Activated gamma-delta T cell (primary cell): Measurements from ENCODE around the gene BPIFB2.

Experiments
- DNase-seq: peaks from one replicate; lab custom pipeline; 2025; lab: John Stamatoyannopoulos, UW

Gene BPIFB2

GRCh38 chr20:32984631-32985354 lies 22.7 kb upstream of the BPIFB2 start:
- no peak for DNase-seq

GRCh38 chr20:32985596-32985995 lies 21.9 kb upstream of the BPIFB2 start:
- no peak for DNase-seq

DNA sequence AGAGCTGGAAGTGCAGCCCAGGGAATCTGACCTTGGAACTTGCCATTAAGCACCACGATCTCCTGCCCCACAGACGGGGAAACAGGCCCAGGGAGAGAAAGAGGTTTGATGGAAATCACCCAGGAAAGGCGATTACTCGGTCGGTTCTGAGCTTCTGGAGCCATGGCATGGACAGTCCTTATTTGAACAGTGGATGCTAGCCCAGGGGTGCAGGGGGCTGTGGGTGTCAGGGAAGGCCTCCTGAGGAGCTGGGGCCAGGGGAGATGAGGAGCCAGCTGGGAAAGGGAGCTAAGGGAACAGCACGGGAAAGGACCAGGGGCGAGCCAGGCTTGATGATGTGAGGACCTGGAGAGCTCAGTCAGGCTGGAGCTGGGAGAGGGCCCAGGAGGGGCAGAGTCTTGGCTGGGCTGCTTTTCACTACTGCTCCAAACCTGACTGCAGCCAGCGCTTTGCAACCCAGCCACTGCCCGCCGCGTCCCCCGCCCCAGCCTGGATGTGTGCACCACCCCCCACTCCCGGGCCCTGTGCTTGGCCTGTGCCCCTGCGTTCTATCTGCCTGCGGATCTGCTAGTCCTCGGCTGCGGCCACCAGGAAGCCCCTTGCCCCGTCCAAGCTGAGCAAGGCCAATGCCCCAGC lies 21.1 kb upstream of the BPIFB2 start:
- DNase-seq = no peak

DNA sequence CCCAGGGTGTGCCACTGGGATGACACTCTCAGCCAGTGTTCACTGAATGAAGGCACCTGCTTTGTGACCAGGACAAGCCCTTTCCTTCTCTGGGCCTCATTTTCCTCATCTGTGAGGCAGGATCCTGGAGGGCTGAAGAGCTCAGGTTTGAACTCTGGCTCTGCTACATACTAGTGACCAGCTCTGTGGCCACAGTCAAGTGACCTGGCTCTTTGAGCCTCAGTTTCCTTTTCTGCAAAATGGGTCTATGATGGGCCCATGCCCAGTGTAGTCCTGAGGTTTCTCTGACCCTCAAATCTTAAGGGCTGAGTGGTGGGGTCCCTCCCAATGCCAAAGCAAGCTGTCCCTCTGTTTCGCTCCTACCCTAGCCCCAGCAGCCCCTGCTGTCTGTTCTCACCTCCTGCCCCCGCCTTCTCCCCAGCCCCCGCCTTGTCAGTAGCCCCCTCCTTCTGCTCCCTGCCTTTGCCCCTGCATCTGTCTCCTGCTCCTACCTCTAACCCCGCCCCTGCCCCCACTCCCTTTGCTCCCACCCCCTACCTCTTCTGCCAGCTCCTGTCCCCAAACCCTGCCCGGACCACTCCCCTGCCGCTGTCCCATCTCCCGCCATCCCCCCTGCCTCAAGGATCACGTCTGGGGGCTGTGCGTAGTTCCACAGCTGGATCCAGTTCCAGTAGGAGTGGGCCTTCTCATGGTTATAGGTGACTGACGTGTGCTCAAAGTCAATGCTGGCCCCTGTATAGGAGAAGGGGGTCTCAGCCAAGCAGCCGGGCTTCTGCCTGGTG lies 20.3 kb upstream of the BPIFB2 start:
- DNase-seq = no peak

- DNase-seq = no peak
These were observed 19.5 kb upstream of the BPIFB2 start for GRCh38 chr20:32988008-32988407.

DNA sequence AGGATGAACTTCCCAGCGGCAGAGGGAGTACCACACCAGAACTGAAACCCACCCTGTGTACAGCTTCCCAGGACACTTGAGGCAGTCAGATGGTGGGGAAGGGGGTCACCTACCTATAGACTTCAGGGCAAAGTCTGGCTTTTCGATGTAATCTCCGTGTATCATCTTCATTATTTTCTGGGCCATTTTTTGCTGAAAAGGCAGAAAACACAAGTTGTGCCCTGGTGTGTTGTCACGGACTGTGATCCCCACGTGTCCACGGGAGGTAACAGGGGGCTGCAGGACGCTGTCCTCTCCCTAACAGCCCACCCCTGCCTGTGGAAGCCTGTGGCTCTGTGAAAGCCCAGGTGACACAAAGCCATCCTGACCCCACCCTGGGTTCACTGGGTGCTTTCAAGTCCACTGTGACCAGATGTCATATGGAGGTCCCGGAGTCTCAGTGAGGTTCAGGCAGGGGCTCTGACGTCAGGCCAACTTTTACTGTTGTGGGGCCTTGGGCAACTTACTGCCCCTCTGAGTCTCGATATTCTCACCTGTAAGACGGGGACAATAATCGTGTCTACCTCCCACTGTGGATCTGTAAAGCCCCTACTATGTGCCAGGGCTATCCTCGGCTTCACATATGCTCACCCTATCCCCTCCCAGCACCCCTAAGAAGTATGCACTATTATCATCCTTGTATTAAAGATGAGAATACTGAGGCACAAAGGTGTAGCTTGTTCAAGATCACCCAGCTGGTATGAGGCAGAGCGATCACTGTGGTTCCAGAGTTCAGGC lies 17.8 kb upstream of the BPIFB2 start:
- DNase-seq = no peak

DNA sequence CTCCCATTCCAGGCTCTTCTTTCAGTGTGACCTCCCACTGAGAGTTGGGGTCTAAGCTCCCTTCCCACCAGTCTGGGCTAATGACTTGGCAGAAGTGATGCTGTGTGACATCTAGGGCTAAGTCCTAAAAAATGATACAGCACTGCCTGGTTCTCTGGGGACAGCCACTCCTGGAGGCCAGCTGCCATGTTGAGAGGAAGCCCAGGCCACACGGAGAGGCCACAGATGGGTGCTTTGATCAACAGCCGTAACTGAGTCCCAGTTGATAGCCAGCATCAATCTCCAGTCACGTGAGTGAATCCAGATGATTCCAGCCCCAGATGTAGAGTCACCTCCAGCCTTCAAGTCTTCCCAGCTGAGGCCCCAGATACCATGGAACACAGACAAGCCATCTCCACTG lies 17.1 kb upstream of the BPIFB2 start:
- DNase-seq = no peak

- no peak for DNase-seq
These were observed 16.1 kb upstream of the BPIFB2 start for GRCh38 chr20:32991383-32991782.

- no peak for DNase-seq
These were observed 15.5 kb upstream of the BPIFB2 start for GRCh38 chr20:32991792-32992641.

GRCh38 chr20:32993496-32994050 lies 13.9 kb upstream of the BPIFB2 start:
- DNase-seq = no peak

- no peak for DNase-seq
These were observed 11.7 kb upstream of the BPIFB2 start for GRCh38 chr20:32995802-32996201.

GRCh38 chr20:32997431-32997830 lies 10.1 kb upstream of the BPIFB2 start:
- DNase-seq = no peak

DNA sequence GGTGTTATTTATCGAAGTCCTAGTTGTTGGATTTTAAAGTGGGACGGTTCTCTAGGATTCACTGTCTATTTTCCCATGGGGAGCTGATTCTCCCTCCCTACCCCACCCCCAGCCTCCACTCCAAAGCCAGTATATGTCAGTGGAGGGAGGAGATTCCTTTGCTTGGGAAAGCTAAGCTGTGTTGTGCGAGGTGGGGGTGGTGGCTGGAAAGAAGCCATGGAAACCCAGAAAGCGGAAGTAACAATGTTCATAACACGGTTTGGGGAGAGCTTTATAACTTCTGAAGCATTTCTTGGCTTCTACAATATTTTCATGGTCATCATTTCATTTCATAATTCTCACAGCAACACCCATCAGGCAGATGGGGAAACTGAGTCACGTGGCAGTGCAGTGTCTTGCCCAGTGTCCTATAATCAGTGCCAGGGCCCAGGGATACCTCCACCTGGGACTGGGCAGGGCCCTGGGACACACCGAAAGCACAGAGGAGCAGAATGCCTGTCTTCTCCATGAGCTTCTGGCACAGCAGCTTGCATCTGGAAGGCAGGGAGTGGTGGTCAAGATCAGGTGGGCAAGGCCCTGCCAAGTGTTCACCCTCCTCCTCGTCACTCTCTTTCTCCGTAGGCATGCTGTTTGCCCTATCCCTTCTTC lies 7.8 kb upstream of the BPIFB2 start:
- no peak for DNase-seq

GRCh38 chr20:33000802-33001466 lies 6.6 kb upstream of the BPIFB2 start:
- no peak for DNase-seq

DNA sequence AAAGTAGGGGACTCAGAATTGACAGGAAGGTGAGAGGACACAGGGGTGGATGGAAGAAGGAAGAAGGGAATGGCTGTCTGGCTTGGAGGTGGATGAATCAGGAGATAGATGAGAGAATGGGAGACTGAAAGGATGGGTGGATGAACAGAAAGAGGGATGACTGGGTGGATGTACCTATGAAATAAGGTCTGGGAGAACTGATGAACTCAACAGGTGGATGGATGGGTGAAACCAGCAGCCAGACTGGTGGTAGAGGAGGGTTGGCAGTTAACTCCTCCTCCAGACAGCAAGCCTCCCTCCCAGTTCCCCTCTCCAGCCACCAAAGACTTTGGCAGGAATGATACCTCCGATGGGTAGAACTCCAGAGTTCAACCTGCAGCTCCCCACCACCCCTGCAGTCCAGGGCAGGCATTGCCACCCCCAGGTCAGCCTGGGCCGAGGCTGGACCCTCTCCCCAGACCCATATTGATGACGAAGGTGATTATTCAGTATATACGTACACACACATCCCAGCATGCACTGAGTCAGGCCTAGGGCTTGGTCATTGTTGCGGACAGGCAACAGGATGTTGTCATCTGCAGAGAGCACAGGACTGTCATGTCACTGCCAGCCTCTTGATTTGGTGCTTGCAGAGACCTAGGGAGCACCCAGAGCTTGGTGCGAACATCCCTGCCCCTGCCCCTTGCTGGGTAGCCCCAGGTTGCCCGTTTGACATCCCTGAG lies 5.3 kb upstream of the BPIFB2 start:
- DNase-seq = no peak

DNA sequence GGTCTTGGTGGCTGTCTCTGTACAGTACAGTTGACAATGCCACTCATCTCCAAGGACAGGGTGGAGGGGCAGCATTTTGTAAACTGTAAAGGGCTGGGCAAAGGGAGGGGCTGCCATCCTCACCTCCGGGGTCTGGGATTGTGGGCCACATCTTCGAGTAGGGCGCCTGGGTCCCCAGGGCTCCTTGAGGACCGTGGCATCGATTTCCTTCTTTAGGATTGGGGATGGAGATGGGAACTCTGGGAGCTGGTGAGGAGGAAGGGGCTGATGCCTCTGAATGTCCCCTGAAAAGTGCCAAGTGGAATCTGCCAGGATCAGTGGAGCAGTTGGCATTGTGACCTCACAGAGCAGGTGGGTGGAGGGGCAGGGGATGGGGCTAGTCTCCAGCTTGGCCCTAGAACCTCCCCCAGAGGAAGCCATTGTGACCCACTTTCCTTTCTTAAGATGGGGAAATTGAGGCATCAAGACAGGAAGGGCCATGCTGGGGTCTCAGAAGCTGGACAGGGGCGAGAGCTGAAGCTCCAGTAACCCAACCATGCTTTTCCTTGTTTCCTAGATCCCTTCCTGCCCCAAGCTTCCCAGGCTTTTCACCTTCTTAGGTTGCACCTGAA lies 3.3 kb upstream of the BPIFB2 start, which contains the start of gene SUN5:
SUN5 (minus strand) TSS at position 293 of the 611 bp plus-strand sequence; CDS start at position 200, 93 bp downstream.
- DNase-seq = no peak

- DNase-seq = no peak
These were observed 2.4 kb upstream of the BPIFB2 start for GRCh38 chr20:33005132-33005566.
